NCI-H82 treated with DMSO at 0.1 percent for 48 hours (cell line): ENCODE data around the gene RBMS1.

Experiments
- DNase-seq: peaks from one replicate; lab custom pipeline; 2025; ENCODE audit not compliant: unreplicated experiment; lab: John Stamatoyannopoulos, UW

Gene RBMS1

DNA sequence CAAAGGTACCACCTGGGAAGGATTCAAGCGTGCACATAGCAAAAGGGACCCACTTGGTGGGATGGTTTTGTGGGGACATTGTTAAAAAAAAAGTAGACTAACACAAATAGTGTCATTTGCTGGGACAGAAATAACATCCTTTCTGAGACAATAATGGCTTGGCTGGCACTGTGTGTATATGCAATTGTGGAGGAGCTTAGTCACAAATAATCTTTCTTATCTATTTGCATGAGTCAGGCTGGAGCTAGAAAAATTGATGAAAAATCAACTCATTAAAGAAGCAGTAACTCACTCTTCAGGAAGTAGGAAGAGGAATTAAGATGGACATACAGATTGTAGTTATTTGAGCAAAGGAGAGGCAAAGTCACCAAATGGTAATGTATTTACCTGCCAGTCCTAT lies 264.0 kb downstream of the RBMS1 start:
- DNase-seq: no peak

GRCh38 chr2:160228141-160228917 lies 265.3 kb downstream of the RBMS1 start:
- no peak for DNase-seq

DNA sequence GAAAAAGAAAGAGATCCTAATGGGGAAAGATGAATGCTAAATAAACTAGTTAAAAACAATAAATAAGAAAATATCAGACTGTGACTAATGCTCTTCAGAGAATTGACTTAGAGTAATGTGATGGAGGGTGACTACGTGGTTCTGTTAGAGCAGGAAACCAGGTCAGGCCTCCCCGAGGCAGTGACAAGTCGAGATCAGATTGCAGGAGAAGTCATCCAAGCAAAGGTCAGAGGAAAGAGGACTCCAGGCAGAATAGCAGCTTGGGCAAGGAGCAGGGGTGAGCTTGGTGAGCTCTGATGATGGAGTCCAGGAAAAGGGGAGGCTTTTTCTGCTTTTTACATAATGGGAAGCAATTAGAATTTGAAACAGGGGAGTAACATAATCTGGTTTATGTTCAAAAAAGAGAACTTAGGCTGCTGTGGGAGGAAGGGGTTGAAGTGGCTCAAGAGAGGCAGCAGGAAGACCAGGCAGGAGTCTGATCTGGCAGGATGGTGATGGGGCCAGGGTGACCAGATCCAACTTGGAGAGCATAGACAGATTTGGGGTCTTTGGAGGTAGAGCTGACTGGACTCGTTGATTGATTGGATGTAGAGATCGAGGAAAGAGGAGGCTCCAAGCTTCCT lies 266.2 kb downstream of the RBMS1 start:
- DNase-seq: no peak

DNA sequence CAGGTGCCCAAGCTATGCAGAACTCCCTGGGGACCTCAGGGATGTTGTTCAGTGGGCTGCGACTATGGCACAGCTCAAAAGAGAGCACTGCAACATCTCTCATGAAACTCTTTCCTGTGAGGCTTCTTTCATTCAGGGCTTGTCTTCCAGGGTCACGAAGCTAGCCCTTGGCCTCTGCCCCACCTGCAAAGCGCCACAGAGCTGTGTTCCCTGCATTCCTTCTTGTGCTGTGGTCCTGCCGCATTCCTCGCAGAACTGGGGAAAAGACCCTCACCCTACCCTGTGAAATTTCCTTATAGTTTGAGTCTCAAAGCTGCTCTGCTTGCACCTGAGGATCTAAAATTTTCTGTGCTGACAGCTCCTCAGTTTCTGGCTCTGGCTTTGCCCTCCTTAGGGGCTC lies 267.2 kb downstream of the RBMS1 start:
- no peak for DNase-seq

DNA sequence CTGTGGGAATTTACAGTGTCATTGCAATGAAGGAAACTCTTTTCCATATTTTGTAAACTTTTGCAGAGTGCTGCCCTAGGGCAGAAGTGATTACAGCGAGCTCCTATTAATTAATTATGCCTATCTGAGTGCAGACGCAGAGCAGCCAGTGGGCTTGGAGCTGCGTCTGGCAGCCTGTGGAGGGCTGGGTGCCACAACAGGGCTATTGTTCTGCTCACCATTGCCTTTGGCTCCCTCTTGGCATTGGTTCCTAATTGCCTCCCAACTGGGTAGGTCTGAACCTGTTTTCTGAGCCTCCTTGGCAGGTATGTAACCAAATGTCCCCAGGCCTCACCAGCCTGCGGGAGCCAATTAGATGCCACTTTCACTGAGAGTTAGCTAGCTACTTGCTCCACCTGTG lies 267.9 kb downstream of the RBMS1 start:
- DNase-seq: no peak

- no peak for DNase-seq
Measured at GRCh38 chr2:160224507-160224906, 269.1 kb downstream of the RBMS1 start.

GRCh38 chr2:160224060-160224459 lies 269.5 kb downstream of the RBMS1 start:
- DNase-seq: no peak

GRCh38 chr2:160223560-160223959 lies 270.0 kb downstream of the RBMS1 start:
- DNase-seq: no peak

DNA sequence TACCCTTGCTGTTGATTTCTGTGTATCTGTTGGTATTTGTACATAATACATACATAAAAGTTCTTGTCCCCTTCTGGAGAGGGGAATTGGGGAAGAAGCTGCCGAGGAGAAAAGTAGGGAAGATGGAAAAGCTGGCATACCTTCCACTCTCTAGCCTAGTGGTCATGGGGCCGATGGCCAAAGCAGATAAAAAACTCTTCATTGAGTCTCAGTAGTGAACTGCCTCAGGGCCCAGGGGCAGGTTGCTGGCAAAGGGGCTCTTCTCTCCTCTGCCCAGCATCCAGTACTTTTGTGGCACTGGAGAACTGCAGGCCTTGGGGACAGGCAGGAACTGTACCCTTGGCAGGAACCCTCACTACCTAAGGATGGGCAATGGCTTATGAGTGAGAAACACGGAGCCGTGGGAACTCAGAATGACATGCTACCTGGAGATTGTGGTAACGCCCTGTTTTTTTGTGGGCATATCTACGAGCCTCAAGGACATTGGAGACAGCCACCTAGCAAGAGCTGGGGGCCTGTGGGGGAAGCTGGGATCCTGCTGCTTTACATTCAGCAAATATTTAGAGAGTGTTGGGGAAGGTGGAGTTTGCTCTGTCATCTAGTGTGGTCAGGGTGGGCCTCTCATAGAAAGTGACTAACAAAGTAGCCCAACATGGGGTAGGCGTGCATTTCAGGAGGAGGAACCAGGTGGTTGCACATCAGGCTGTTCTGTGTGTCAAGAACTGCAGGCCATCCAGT lies 270.9 kb downstream of the RBMS1 start:
- no peak for DNase-seq
